Mesenchymal stem cell (in vitro differentiated cells and primary cell): ENCODE measurements around the gene PEX5L.

ENCODE experiments used
- DNase-seq: peaks from one replicate; pipeline ENCODE4 v3.0.0-alpha.2; 2013
- H2AFZ ChIP-seq: one replicate; pipeline ENCODE4 v1.6.1; 2013; ENCODE audit warnings: low read depth, mild to moderate bottlenecking, control low read depth, inconsistent platforms, low read length, moderate library complexity
- H2AK5ac ChIP-seq: 2 replicates; pipeline ENCODE4 v1.6.1; 2013; ENCODE audit warnings: low read length, moderate library complexity, mild to moderate bottlenecking, inconsistent platforms; ENCODE audit not compliant: severe bottlenecking
- H2BK120ac ChIP-seq: one replicate; pipeline ENCODE4 v1.6.1; 2013; ENCODE audit warnings: low read depth, mild to moderate bottlenecking, inconsistent platforms, low read length, moderate library complexity
- H2BK12ac ChIP-seq, 2 experiments: one replicate each; pipeline ENCODE4 v1.6.1; 2013; ENCODE audit warnings: inconsistent platforms in 2 of 2, low read length in 2 of 2, mild to moderate bottlenecking in 2 of 2, moderate library complexity in 2 of 2, control low read depth in 1 of 2
- H2BK15ac ChIP-seq: one replicate; pipeline ENCODE4 v1.6.1; 2013; ENCODE audit warnings: mild to moderate bottlenecking, low read depth, inconsistent platforms; ENCODE audit not compliant: poor library complexity, severe bottlenecking
- H2BK5ac ChIP-seq: 2 replicates; pipeline ENCODE4 v1.6.1; 2013; ENCODE audit warnings: low read depth, mild to moderate bottlenecking, low read length, control low read depth, inconsistent platforms; ENCODE audit not compliant: poor library complexity, severe bottlenecking
- H3K14ac ChIP-seq, 2 experiments: one replicate each; pipeline ENCODE4 v1.6.1; 2013; ENCODE audit warnings: inconsistent platforms in 2 of 2, low read length in 2 of 2, control low read depth in 1 of 2, mild to moderate bottlenecking in 1 of 2, moderate library complexity in 1 of 2
- H3K18ac ChIP-seq, 2 experiments: one replicate each; pipeline ENCODE4 v1.6.1; 2013; ENCODE audit warnings: inconsistent platforms in 2 of 2, low read length in 2 of 2, control low read depth in 1 of 2, low read depth in 1 of 2, mild to moderate bottlenecking in 1 of 2
- H3K23ac ChIP-seq, 2 experiments: one replicate each; pipeline ENCODE4 v1.6.1; 2013; ENCODE audit warnings: inconsistent platforms in 2 of 2, low read length in 2 of 2, mild to moderate bottlenecking in 2 of 2, moderate library complexity in 2 of 2, control low read depth in 1 of 2
- H3K27ac ChIP-seq: 2 replicates; pipeline ENCODE4 v1.5.1; 2013; ENCODE audit warnings: mild to moderate bottlenecking, moderate library complexity, low read length, control low read depth, inconsistent platforms; ENCODE audit not compliant: poor library complexity, severe bottlenecking
- H3K27me3 ChIP-seq, 2 experiments: 2 replicates each; pipeline versions ENCODE4 v1.6.1 to v1.7.0; 2013; ENCODE audit warnings: low read length in 2 of 2, mild to moderate bottlenecking in 2 of 2, moderate library complexity in 2 of 2, control low read depth in 1 of 2, inconsistent platforms in 1 of 2; ENCODE audit not compliant: control insufficient read depth in 1 of 2, insufficient read depth in 1 of 2
- H3K36me3 ChIP-seq, 2 experiments: 2 replicates each; pipeline versions ENCODE4 v1.6.1 to v1.7.0; 2013; ENCODE audit warnings: low read length in 2 of 2, control low read depth in 1 of 2, inconsistent platforms in 1 of 2, low read depth in 1 of 2, mild to moderate bottlenecking in 1 of 2; ENCODE audit not compliant: insufficient read depth in 2 of 2, control insufficient read depth in 1 of 2
- H3K4ac ChIP-seq, 2 experiments: one replicate each; pipeline ENCODE4 v1.6.1; 2013; ENCODE audit warnings: inconsistent platforms in 2 of 2, low read length in 2 of 2, mild to moderate bottlenecking in 2 of 2, moderate library complexity in 2 of 2, control low read depth in 1 of 2, low read depth in 1 of 2
- H3K4me1 ChIP-seq: 2 replicates; pipeline ENCODE4 v1.6.1; 2013; ENCODE audit warnings: low read depth, low read length, control low read depth; ENCODE audit not compliant: control insufficient read depth, insufficient read depth
- H3K4me2 ChIP-seq: 2 replicates; pipeline ENCODE4 v1.6.1; 2013; ENCODE audit warnings: low read length, mild to moderate bottlenecking, inconsistent platforms; ENCODE audit not compliant: poor library complexity, severe bottlenecking
- H3K4me3 ChIP-seq, 2 experiments: 2 replicates each; pipeline versions ENCODE4 v1.5.1 to v1.7.0; 2013; ENCODE audit warnings: low read length in 2 of 2, mild to moderate bottlenecking in 2 of 2, control low read depth in 1 of 2, low read depth in 1 of 2; ENCODE audit not compliant: insufficient read depth in 1 of 2
- H3K79me1 ChIP-seq: replicated peaks from 2 replicates; pipeline ENCODE4 v1.6.1; 2013; ENCODE audit warnings: mild to moderate bottlenecking, control low read depth, low read length, inconsistent platforms; ENCODE audit not compliant: poor library complexity, severe bottlenecking
- H3K9ac ChIP-seq: 2 replicates; pipeline ENCODE4 v1.7.0; 2013; ENCODE audit warnings: mild to moderate bottlenecking, low read length, moderate library complexity
- H3K9me3 ChIP-seq: 2 replicates; pipeline ENCODE4 v1.7.0; 2013; ENCODE audit warnings: mild to moderate bottlenecking, low read length; ENCODE audit not compliant: control insufficient read depth
- H4K8ac ChIP-seq: one replicate; pipeline ENCODE4 v1.6.1; 2013; ENCODE audit warnings: inconsistent platforms, mild to moderate bottlenecking, low read length, moderate library complexity
- H4K91ac ChIP-seq: one replicate; pipeline ENCODE4 v1.6.1; 2013; ENCODE audit warnings: mild to moderate bottlenecking, low read length, inconsistent platforms
- WGBS: methylation state at CpG from one replicate; pipeline ENCODE4 v1.1.7; 2013; ENCODE audit warnings: mixed read lengths; 5-methylcytosine and 5-hydroxymethylcytosine counted together

PEX5L gene

GRCh38 chr3:179958143-179958542, 78.6 kb downstream of the PEX5L start:
- Histone ChIP-seq H2BK12ac (no peak overlapping the region), H3K36me3 (no peaks in the 10 kb centered on the region), H2BK5ac (no peak overlapping the region), H2BK15ac (no peak overlapping the region), H3K27me3 (no peaks in the 10 kb centered on the region), H3K18ac (no peak overlapping the region), H2BK120ac (no peak overlapping the region), H3K9ac (no peak overlapping the region), H3K4me1 (peaks cover 3% of the 10 kb centered on the region), H3K14ac (no peak overlapping the region), H3K27ac (no peak overlapping the region), H4K91ac (no peak overlapping the region), H3K79me1 (no peaks in the 10 kb centered on the region), H3K4ac (no peak overlapping the region), H3K4me2 (no peak overlapping the region), H3K9me3 (no peaks in the 10 kb centered on the region), H2AK5ac (no peak overlapping the region), H4K8ac (no peak overlapping the region), H2AFZ (no peak overlapping the region), H3K23ac (no peak overlapping the region), H3K4me3 (no peak overlapping the region)
- DNase-seq = no peak
- WGBS = 80% methylated on average over 2 of the region's 2 CpGs

- Histone ChIP-seq H2BK12ac (no peak overlapping the region), H4K91ac (no peak overlapping the region), H3K79me1 (no peaks in the 10 kb centered on the region), H3K27ac (no peak overlapping the region), H2AK5ac (no peak overlapping the region), H3K23ac (no peak overlapping the region), H2BK15ac (no peak overlapping the region), H4K8ac (no peak overlapping the region), H2BK120ac (no peak overlapping the region), H3K4me3 (no peak overlapping the region), H3K14ac (no peak overlapping the region), H3K9ac (no peak overlapping the region), H2BK5ac (no peak overlapping the region), H3K27me3 (no peaks in the 10 kb centered on the region), H3K4ac (no peak overlapping the region), H2AFZ (no peak overlapping the region), H3K36me3 (no peaks in the 10 kb centered on the region), H3K18ac (no peak overlapping the region), H3K9me3 (no peaks in the 10 kb centered on the region), H3K4me1 (peaks cover 3% of the 10 kb centered on the region), H3K4me2 (no peak overlapping the region)
- WGBS = 64% methylated on average over 1 of the region's 2 CpGs
- no peak for DNase-seq
Observed at GRCh38 chr3:179957264-179957845, 79.4 kb downstream of the PEX5L start.

- no peaks in the 10 kb centered on the region for H3K9me3 ChIP-seq
- 89% methylated on average over 7 of the region's 7 CpGs for WGBS
- no peak overlapping the region for H3K27ac ChIP-seq
- H2AK5ac ChIP-seq = no peak overlapping the region
- H4K91ac ChIP-seq = no peak overlapping the region
- H2BK120ac ChIP-seq = no peak overlapping the region
- no peak overlapping the region for H3K4me2 ChIP-seq
- H3K9ac ChIP-seq = no peak overlapping the region
- H3K14ac ChIP-seq = no peak overlapping the region
- no peaks in the 10 kb centered on the region for H3K36me3 ChIP-seq
- no peak overlapping the region for H2BK5ac ChIP-seq
- no peaks in the 10 kb centered on the region for H3K79me1 ChIP-seq
- no peak overlapping the region for H4K8ac ChIP-seq
- no peak overlapping the region for H3K23ac ChIP-seq
- peaks cover 1% of the 10 kb centered on the region for H3K4me1 ChIP-seq
- no peak overlapping the region for H3K18ac ChIP-seq
- no peak overlapping the region for H3K4ac ChIP-seq
- no peak for DNase-seq
- no peaks in the 10 kb centered on the region for H3K27me3 ChIP-seq
- no peak overlapping the region for H3K4me3 ChIP-seq
- no peak overlapping the region for H2BK12ac ChIP-seq
- no peak overlapping the region for H2BK15ac ChIP-seq
- no peak overlapping the region for H2AFZ ChIP-seq
Observed at GRCh38 chr3:179956416-179956830, 80.3 kb downstream of the PEX5L start.

GRCh38 chr3:179955809-179956208, 80.9 kb downstream of the PEX5L start:
- no peak overlapping the region for H2AK5ac ChIP-seq
- no peak overlapping the region for H2AFZ ChIP-seq
- no peak overlapping the region for H3K18ac ChIP-seq
- no CpG with 5 or more reads among the region's 3 CpGs for WGBS
- H3K9ac ChIP-seq = no peak overlapping the region
- no peak overlapping the region for H2BK120ac ChIP-seq
- H3K36me3 ChIP-seq = no peaks in the 10 kb centered on the region
- no peak overlapping the region for H2BK15ac ChIP-seq
- no peak for DNase-seq
- no peaks in the 10 kb centered on the region for H3K9me3 ChIP-seq
- no peak overlapping the region for H3K14ac ChIP-seq
- H3K4me1 ChIP-seq = no peaks in the 10 kb centered on the region
- H2BK5ac ChIP-seq = no peak overlapping the region
- H3K27ac ChIP-seq = no peak overlapping the region
- no peak overlapping the region for H4K91ac ChIP-seq
- no peak overlapping the region for H3K23ac ChIP-seq
- no peak overlapping the region for H3K4me2 ChIP-seq
- H2BK12ac ChIP-seq = no peak overlapping the region
- no peaks in the 10 kb centered on the region for H3K79me1 ChIP-seq
- H3K27me3 ChIP-seq = no peaks in the 10 kb centered on the region
- H4K8ac ChIP-seq = no peak overlapping the region
- H3K4ac ChIP-seq = no peak overlapping the region
- H3K4me3 ChIP-seq = no peak overlapping the region
